ENCODE data around the gene HIPK1. TPM values are rescaled to one million over a fixed set of nuclear protein-coding genes. Genes with fewer than 3 reads are reported as not detected.

The HIPK1 gene
- total and polyA plus RNA-seq, 10 of the 15 experiments (the other 5 are each of a cell fraction or from before 2014, with no cell fraction given) = 4.2 to 33.9 (median 11.4) TPM

DNA sequence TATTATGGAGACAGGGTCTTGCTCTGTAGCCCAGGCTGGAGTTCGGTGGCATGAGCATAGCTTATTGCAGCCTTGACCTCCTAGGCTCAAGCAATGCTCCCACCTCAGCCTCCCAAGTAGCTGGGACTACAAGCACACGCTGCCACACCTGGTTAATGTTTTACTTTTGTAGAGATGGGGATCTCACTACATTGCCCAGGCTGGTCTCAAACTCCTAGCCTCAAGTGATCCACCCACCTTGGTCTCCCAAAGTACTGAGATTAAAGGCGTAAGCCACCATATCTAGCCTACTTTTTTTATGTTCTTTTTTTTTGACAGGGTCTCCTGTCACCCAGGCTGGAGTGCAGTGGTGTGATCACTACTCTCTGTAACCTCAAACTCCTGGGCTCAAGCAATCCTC is 35.9 kb upstream of the HIPK1 start:
- ChIA-PET CTCF (interaction anchor here (0.6 to 1.6 kb wide), 5 partner anchors 9 to 47 kb away, joined by 3 to 6 read pairs (median 4); partner anchors contain the start of gene AP4B1), SMC1A (ENCODE audit: uncharacterized antibody, unreplicated experiment) (interaction anchor here (0.9 to 5.8 kb wide), 8 partner anchors 10 to 53 kb away, joined by 3 to 29 read pairs (median 8); partner anchors contain the start of gene AP4B1), RAD21 (ENCODE audit: unreplicated experiment) (interaction anchor here (0.6 to 1.5 kb wide), 5 partner anchors 8 to 613 kb away, joined by 3 to 6 read pairs (median 3); no protein-coding TSS in a partner anchor), POLR2A (interaction anchor here (0.6 to 2.0 kb wide), 3 partner anchors 11 to 746 kb away, joined by 3 to 9 read pairs (median 3); no protein-coding TSS in a partner anchor)
- FAIRE-seq (no peak), DNase-seq (ENCODE audit: low read depth, low spot score) (no peak), ATAC-seq (no peak)
- intact Hi-C loops (cut with micrococcal nuclease; ENCODE audit: unreplicated experiment) (no loop called here), in situ Hi-C loops (cut with MboI) (no loop called here)
- H3K27me3 ChIP-seq (replicated peaks in 1 of 2; ENCODE audit: control insufficient read depth in 2 of 2, insufficient read depth in 2 of 2, low read length in 1 of 2) = no peaks in the 10 kb centered on the region
- no peaks in the 10 kb centered on the region; the same call in 1 of the 2 replicates for H3K79me2 ChIP-seq (ENCODE audit: control insufficient read depth, insufficient read depth, low read length)
- no peak overlapping the region for H3K27ac ChIP-seq (ENCODE audit: control insufficient read depth, insufficient read depth)
- TF ChIP-seq BHLHE40 (IDR thresholded peaks at IDR 0.05; ENCODE audit: borderline replicate concordance in 1 of 2, low read depth in 2 of 2, low read length in 1 of 2) (no peak), RAD21 (IDR thresholded peaks at IDR 0.05; ENCODE audit: insufficient read depth, low read depth, low read length) (no peak), FOXM1 (IDR thresholded peaks at IDR 0.05; ENCODE audit: low read depth, low read length) (no peak), BACH1 (IDR thresholded peaks at IDR 0.05; ENCODE audit: borderline replicate concordance) (no peak), HSF1 (IDR thresholded peaks at IDR 0.05; ENCODE audit: low read depth, low read length) (no peak)
- H3K4me1 ChIP-seq (ENCODE audit: control insufficient read depth, insufficient read depth, low read length) = no peaks in the 10 kb centered on the region
- H3K4me2 ChIP-seq (ENCODE audit: control insufficient read depth, insufficient read depth) = no peak overlapping the region
- no peak overlapping the region for H3K4me3 ChIP-seq
- H4K20me1 ChIP-seq (ENCODE audit: control insufficient read depth, insufficient read depth) = no peaks in the 10 kb centered on the region
- H2AFZ ChIP-seq (ENCODE audit: control insufficient read depth, low read depth, low read length) = no peak overlapping the region
- no peaks in the 10 kb centered on the region for H3K9me3 ChIP-seq (replicated peaks; ENCODE audit: control insufficient read depth, insufficient read depth, low read length)
- no peak overlapping the region for H3K9ac ChIP-seq (ENCODE audit: control insufficient read depth, insufficient read depth, low read length)
- 98% methylated on average over 3 of the region's 3 CpGs for WGBS (ENCODE audit: insufficient coverage, insufficient replicate concordance, low lambda C conversion rate, missing lambda C conversion rate)
- BruUV-seq (replicated peaks) = no TSS peak
- peaks cover 4 to 5% of the 10 kb centered on the region in 2 experiments; a peak in 2 of 4 replicates for H3K36me3 ChIP-seq (ENCODE audit: control insufficient read depth in 2 of 2, insufficient read depth in 2 of 2, low read length in 1 of 2)

Data from GM12878 (cell line).